Measurements from ENCODE around the gene PRDX3.
A peak's percentile ranks its signal among the peaks of the same experiment; 100 is the strongest.

The PRDX3 gene

GRCh38 chr10:119125942-119126341, 52.7 kb downstream of the PRDX3 start:
- H3F3A ChIP-seq (ENCODE audit: insufficient read depth, low read length), result peaks cover under 1% of the 10 kb centered on the region; the same call in 1 of the 2 replicates
- H3K9me2 ChIP-seq (ENCODE audit: low read depth, low read length), result no peaks in the 10 kb centered on the region
- TF ChIP-seq EZH2 (IDR thresholded peaks at IDR 0.05; ENCODE audit: borderline replicate concordance, low read length), result no peak
- TF ChIP-seq CTCF (IDR thresholded peaks at IDR 0.05; ENCODE audit: low read length), result no peak
- no peaks in the 10 kb centered on the region for H3K79me2 ChIP-seq (ENCODE audit: insufficient read depth, low read length)
- no peak overlapping the region for H3K27ac ChIP-seq (ENCODE audit: low read depth, low read length, poor library complexity, severe bottlenecking)
- no peaks in the 10 kb centered on the region for H4K20me1 ChIP-seq (ENCODE audit: insufficient read depth, low read length)
- no peak overlapping the region for H3K4me3 ChIP-seq (ENCODE audit: low read depth, low read length, poor library complexity, severe bottlenecking)
- no peaks in the 10 kb centered on the region for H3K27me3 ChIP-seq (ENCODE audit: insufficient read depth, low read length)
- no peak overlapping the region for H3K9ac ChIP-seq (ENCODE audit: low read length)
- H3K36me3 ChIP-seq (ENCODE audit: insufficient read depth, low read length), result peaks cover 50% of the 10 kb centered on the region
- H3K9me3 ChIP-seq (ENCODE audit: low read length), result no peaks in the 10 kb centered on the region
- H2AFZ ChIP-seq (ENCODE audit: low read length), result no peak overlapping the region
- peaks cover 4% of the 10 kb centered on the region for H3K4me1 ChIP-seq (ENCODE audit: insufficient read depth, low read length, severe bottlenecking)
- H3K4me2 ChIP-seq (ENCODE audit: low read length), result no peak overlapping the region

- Histone ChIP-seq H3K4me1 (ENCODE audit: insufficient read depth, low read length, severe bottlenecking) (peaks cover 15% of the 10 kb centered on the region), H3K4me3 (ENCODE audit: low read depth, low read length, poor library complexity, severe bottlenecking) (no peak overlapping the region), H3K9ac (ENCODE audit: low read length) (peak overlapping the region; percentile 28; the same call in 1 of the 2 replicates), H3K79me2 (ENCODE audit: insufficient read depth, low read length) (no peaks in the 10 kb centered on the region), H2AFZ (ENCODE audit: low read length) (no peak overlapping the region), H3K27me3 (ENCODE audit: insufficient read depth, low read length) (no peaks in the 10 kb centered on the region), H4K20me1 (ENCODE audit: insufficient read depth, low read length) (no peaks in the 10 kb centered on the region), H3K36me3 (ENCODE audit: insufficient read depth, low read length) (peaks cover 42% of the 10 kb centered on the region), H3K9me3 (ENCODE audit: low read length) (no peaks in the 10 kb centered on the region), H3F3A (ENCODE audit: insufficient read depth, low read length) (peaks cover 13% of the 10 kb centered on the region), H3K9me2 (ENCODE audit: low read depth, low read length) (no peaks in the 10 kb centered on the region), H3K27ac (ENCODE audit: low read depth, low read length, poor library complexity, severe bottlenecking) (peak overlapping the region; percentile 85), H3K4me2 (ENCODE audit: low read length) (peak overlapping the region; percentile 55)
- no peak for TF ChIP-seq CTCF (IDR thresholded peaks at IDR 0.05; ENCODE audit: low read length)
Measured at GRCh38 chr10:119120875-119121274, 57.7 kb downstream of the PRDX3 start.

- Histone ChIP-seq H3K79me2 (ENCODE audit: insufficient read depth, low read length) (no peaks in the 10 kb centered on the region), H3K9me3 (ENCODE audit: low read length) (no peaks in the 10 kb centered on the region), H3K27ac (ENCODE audit: low read depth, low read length, poor library complexity, severe bottlenecking) (peak overlapping the region; percentile 85), H3K4me3 (ENCODE audit: low read depth, low read length, poor library complexity, severe bottlenecking) (no peak overlapping the region), H3K4me1 (ENCODE audit: insufficient read depth, low read length, severe bottlenecking) (peaks cover 15% of the 10 kb centered on the region), H3K9ac (ENCODE audit: low read length) (peak overlapping the region; percentile 28), H3K4me2 (ENCODE audit: low read length) (peak overlapping the region; percentile 55), H4K20me1 (ENCODE audit: insufficient read depth, low read length) (no peaks in the 10 kb centered on the region), H3F3A (ENCODE audit: insufficient read depth, low read length) (peaks cover 13% of the 10 kb centered on the region), H2AFZ (ENCODE audit: low read length) (no peak overlapping the region), H3K9me2 (ENCODE audit: low read depth, low read length) (no peaks in the 10 kb centered on the region), H3K27me3 (ENCODE audit: insufficient read depth, low read length) (no peaks in the 10 kb centered on the region), H3K36me3 (ENCODE audit: insufficient read depth, low read length) (peaks cover 39% of the 10 kb centered on the region)
- TF ChIP-seq EZH2 (IDR thresholded peaks at IDR 0.05; ENCODE audit: borderline replicate concordance, low read length) (no peak), CTCF (IDR thresholded peaks at IDR 0.05; ENCODE audit: low read length) (no peak)
Measured at GRCh38 chr10:119120413-119120867, 58.2 kb downstream of the PRDX3 start.
